Endothelial cell of umbilical vein (primary cell): ENCODE measurements around the gene LAG3. TPM values are rescaled to one million over a fixed set of nuclear protein-coding genes. Genes with fewer than 3 reads are reported as not detected.

Experiments
- BruUV-seq: library from RNA; stranded (reverse); fragments of 400-500 nt; replicated peaks from 2 replicates; lab custom pipeline; 2021; lab: Mats Ljungman, UMichigan
- CTCF ChIA-PET: fragments of 300-600, 350-600 bp; sonication (Branson Sonifier 250); formaldehyde crosslinking; loops from one replicate; lab custom pipeline; 2021; ENCODE audit warnings: antibody characterized with exemption, inconsistent platforms; lab: Charles Lee
- POLR2A ChIA-PET: fragments of 300-600, 350-600 bp; sonication (Branson Sonifier 250); formaldehyde crosslinking; loops from one replicate; lab custom pipeline; 2021; ENCODE audit warnings: antibody characterized with exemption, inconsistent platforms; lab: Charles Lee
- DNase-seq: peaks from one replicate; pipeline ENCODE4 v3.0.0-alpha.2; 2011; ENCODE audit warnings: low read depth, low spot score
- FAIRE-seq: peaks from 2 replicates; lab custom pipeline; 2011; peaks lifted over from hg19 to GRCh38; lab: Jason Lieb, UNC
- H2AFZ ChIP-seq: 2 replicates; pipeline ENCODE4 v1.6.0; 2012; ENCODE audit warnings: low read depth, low read length, control low read depth, inconsistent platforms
- H3K27ac ChIP-seq: 2 replicates; pipeline ENCODE4 v1.5.1; 2011; ENCODE audit warnings: low read depth, mild to moderate bottlenecking, control low read depth, low read length, moderate library complexity; ENCODE audit not compliant: insufficient read depth
- H3K27me3 ChIP-seq, 2 experiments: 2 replicates each; pipeline versions ENCODE4 v1.6.0 to v1.6.1; 2011; ENCODE audit warnings: low read length in 2 of 2, mixed read lengths in 1 of 2; ENCODE audit not compliant: control insufficient read depth in 2 of 2, insufficient read depth in 2 of 2
- H3K36me3 ChIP-seq, 2 experiments: 2 replicates in 1 of 2; 3 replicates in 1 of 2; pipeline ENCODE4 v1.5.1; 2011; ENCODE audit warnings: low read length in 2 of 2, mild to moderate bottlenecking in 1 of 2, moderate library complexity in 1 of 2; ENCODE audit not compliant: control insufficient read depth in 2 of 2, insufficient read depth in 2 of 2; ENCODE audit errors: extremely low read depth in 1 of 2
- H3K4me1 ChIP-seq: 3 replicates; pipeline ENCODE4 v1.5.1; 2011; ENCODE audit warnings: mild to moderate bottlenecking, low read length; ENCODE audit not compliant: control insufficient read depth, insufficient read depth; ENCODE audit errors: extremely low read depth
- H3K4me2 ChIP-seq: 2 replicates; pipeline ENCODE4 v1.6.1; 2011; ENCODE audit warnings: low read length, control low read depth, mixed read lengths; ENCODE audit not compliant: insufficient read depth
- H3K4me3 ChIP-seq, 3 experiments: fragments of 200-600 bp in 1 of 3; sonication (generic), shearing (Covaris generic) in 1 of 3; replicated peaks in 1 of 3; 2 replicates each; pipeline ENCODE4 v1.5.1; 2011 to 2016; ENCODE audit warnings: control low read depth in 3 of 3, low read length in 3 of 3, mild to moderate bottlenecking in 2 of 3, inconsistent platforms in 1 of 3, low read depth in 1 of 3, moderate library complexity in 1 of 3; ENCODE audit not compliant: insufficient read depth in 1 of 3
- H3K79me2 ChIP-seq: 2 replicates; pipeline ENCODE4 v1.6.0; 2012; ENCODE audit warnings: low read length, inconsistent platforms; ENCODE audit not compliant: control insufficient read depth, insufficient read depth
- H3K9ac ChIP-seq: replicated peaks from 2 replicates; pipeline ENCODE3; 2011; ENCODE audit warnings: low read length, control low read depth; ENCODE audit not compliant: insufficient read depth; ENCODE audit errors: extremely low read depth
- H3K9me1 ChIP-seq: replicated peaks from 3 replicates; pipeline ENCODE4 v1.6.0; 2011; ENCODE audit warnings: mild to moderate bottlenecking, low read length; ENCODE audit not compliant: control insufficient read depth, insufficient read depth; ENCODE audit errors: extremely low read depth
- H3K9me3 ChIP-seq: replicated peaks from 2 replicates; pipeline ENCODE4 v1.5.1; 2012; ENCODE audit warnings: low read length, inconsistent platforms; ENCODE audit not compliant: control insufficient read depth, insufficient read depth
- H4K20me1 ChIP-seq: replicated peaks from 2 replicates; pipeline ENCODE3; 2011; ENCODE audit warnings: mild to moderate bottlenecking, low read length; ENCODE audit not compliant: control insufficient read depth, insufficient read depth; ENCODE audit errors: extremely low read depth
- CTCF ChIP-seq, 2 donors: IDR thresholded peaks; 1 replicate in 1 of 2; 2 replicates in 1 of 2; pipeline ENCODE4 v1.5.1; 2011; ENCODE audit warnings: low read length in 2 of 2, mild to moderate bottlenecking in 2 of 2, moderate library complexity in 2 of 2, control low read depth in 1 of 2, inconsistent platforms in 1 of 2, low read depth in 1 of 2; ENCODE audit not compliant: insufficient read depth in 1 of 2; ENCODE audit errors: extremely low read depth in 1 of 2
- EZH2 ChIP-seq: IDR thresholded peaks from 2 replicates; pipeline ENCODE4 v1.6.1; 2012; ENCODE audit warnings: borderline replicate concordance, low read depth, mild to moderate bottlenecking, moderate library complexity, low read length, inconsistent platforms; ENCODE audit not compliant: severe bottlenecking
- FOS ChIP-seq: IDR thresholded peaks from 2 replicates; pipeline ENCODE4 v1.6.1; 2011; ENCODE audit warnings: mild to moderate bottlenecking, low read length, moderate library complexity, borderline replicate concordance; ENCODE audit not compliant: insufficient read depth
- GATA2 ChIP-seq: IDR thresholded peaks from 2 replicates; pipeline ENCODE4 v1.7.0; 2011; ENCODE audit warnings: low read depth, mild to moderate bottlenecking, moderate library complexity, mixed read lengths, low read length; ENCODE audit not compliant: insufficient read length, insufficient read depth
- JUN ChIP-seq: IDR thresholded peaks from 2 replicates; pipeline ENCODE4 v1.6.1; 2011; ENCODE audit warnings: borderline replicate concordance, low read depth; ENCODE audit not compliant: insufficient read length, insufficient read depth
- MAX ChIP-seq: IDR thresholded peaks from 2 replicates; pipeline ENCODE4 v1.6.1; 2011; ENCODE audit not compliant: insufficient read depth, insufficient read length
- MYC ChIP-seq: IDR thresholded peaks from one replicate; pipeline ENCODE4 v1.6.1; 2011; ENCODE audit warnings: mild to moderate bottlenecking, low read depth, low read length
- POLR2A ChIP-seq: IDR thresholded peaks from 2 replicates; pipeline ENCODE4 v1.6.1; 2012; ENCODE audit warnings: low read depth, mild to moderate bottlenecking, control low read depth, low read length
- POLR2AphosphoS5 ChIP-seq: IDR thresholded peaks from 2 replicates; pipeline ENCODE4 v1.6.1; 2012; ENCODE audit warnings: low read depth, mild to moderate bottlenecking, control low read depth, low read length, moderate library complexity; ENCODE audit not compliant: insufficient read depth
- dilution Hi-C: fragments of 300-500 bp; cut with MboI; formaldehyde crosslinking; loops from one replicate; pipeline ENCODE4 v1.15.0; 2019; ENCODE audit warnings: low sequenced_read_pairs; ENCODE audit not compliant: extremely low pct_ligation_motif_present
- intact Hi-C: fragments of 100-400 bp; cut with micrococcal nuclease; formaldehyde crosslinking; loops from one replicate; pipeline ENCODE4 v1.10.0; 2022
- polyA plus RNA-seq, 4 experiments: library from polyadenylated mRNA; depleted of rRNA in 3 of 4; stranded (reverse) in 3 of 4; unstranded in 1 of 4; fragments of >200 nt; gene quantifications; 2 replicates each; pipeline versions ENCODE4 v1.2.1 to v1.2.3, GENCODE V29; 2011 to 2012; ENCODE audit warnings: missing spikeins in 1 of 4
- total RNA-seq: library from RNA; stranded (reverse); gene quantifications from 2 replicates; pipeline ENCODE4 v1.2.3, GENCODE V29; 2021

The LAG3 gene
- total and polyA plus RNA-seq, 2 donors (not counting 3 experiments of a cell fraction or from before 2014, with no cell fraction given): 1.3 to 3.8 TPM

GRCh38 chr12:6790496-6791150 lies 18.3 kb downstream of the LAG3 start:
- Histone ChIP-seq H3K9ac (no peak overlapping the region), H2AFZ (no peak overlapping the region), H3K27me3 (peaks cover 5 to 7% of the 10 kb centered on the region in 2 experiments), H3K79me2 (no peaks in the 10 kb centered on the region), H3K4me1 (no peaks in the 10 kb centered on the region), H3K36me3 (no peaks in the 10 kb centered on the region), H3K4me2 (no peak overlapping the region), H3K9me1 (no peaks in the 10 kb centered on the region), H3K9me3 (no peaks in the 10 kb centered on the region), H3K27ac (no peak overlapping the region), H3K4me3 (no peak overlapping the region), H4K20me1 (no peaks in the 10 kb centered on the region)
- no TSS peak for BruUV-seq
- intact Hi-C loops: no loop called here
- FAIRE-seq (no peak), DNase-seq (no peak)
- ChIA-PET POLR2A (no interaction called here), CTCF (no interaction called here)
- TF ChIP-seq MAX (no peak), CTCF (IDR thresholded peaks at IDR 0.05; ENCODE audit: extremely low read depth in 1 of 2, insufficient read depth in 1 of 2, low read depth in 1 of 2, low read length in 2 of 2) (no peak), MYC (no peak), POLR2AphosphoS5 (no peak), JUN (no peak), FOS (no peak), EZH2 (no peak), GATA2 (no peak), POLR2A (no peak)
- dilution Hi-C loops: no loop called here
